Lower leg skin (tissue), 3 donors: ENCODE data around the gene CXCL8.

Experiments
- CTCF ChIP-seq, 3 donors: fragments of 450-650 bp; IDR thresholded peaks; one replicate each; pipeline ENCODE4 v1.5.1; 2016; ENCODE audit warnings: antibody characterized with exemption in 3 of 3, mild to moderate bottlenecking in 3 of 3, moderate library complexity in 2 of 3
- POLR2A ChIP-seq, 2 donors: fragments of 450-650 bp; IDR thresholded peaks; one replicate each; pipeline ENCODE4 v1.6.1; 2016 to 2017; ENCODE audit warnings: antibody characterized with exemption in 2 of 2, mild to moderate bottlenecking in 1 of 2, moderate library complexity in 1 of 2

GRCh38 chr4:73780834-73781233 is 40.5 kb downstream of the CXCL8 start:
- TF ChIP-seq CTCF (IDR thresholded peaks at IDR 0.05) (no peak), POLR2A (IDR thresholded peaks at IDR 0.05) (no peak)
